WTC11 (cell line): ENCODE results near the gene TMEFF2.

ENCODE experiments used
- USF2 ChIP-seq: sonication (generic); formaldehyde crosslinking; IDR thresholded peaks from 2 replicates; pipeline ENCODE4 v1.8.1; 2023; ENCODE audit warnings: mild to moderate bottlenecking, missing genetic modification reagents, moderate library complexity
- ZNF281 ChIP-seq: sonication (generic); formaldehyde crosslinking; IDR thresholded peaks from 2 replicates; pipeline ENCODE4 v1.8.0; 2023; ENCODE audit warnings: mild to moderate bottlenecking, missing genetic modification reagents

- TF ChIP-seq USF2 (CRISPR knock-in tag) (no peak), ZNF281 (CRISPR knock-in tag) (no peak)
These were observed 183.5 kb downstream of the TMEFF2 start for GRCh38 chr2:192011196-192011595.
